HG03521 (cell line): ENCODE results near the gene TMCC1.

Experiments
- ATAC-seq: cut with Tn5 transposase; IDR thresholded peaks from one replicate; pipeline ENCODE4 v1.9.1; 2021; ENCODE audit warnings: mild to moderate bottlenecking, moderate library complexity; ENCODE audit not compliant: unreplicated experiment

Gene TMCC1

DNA sequence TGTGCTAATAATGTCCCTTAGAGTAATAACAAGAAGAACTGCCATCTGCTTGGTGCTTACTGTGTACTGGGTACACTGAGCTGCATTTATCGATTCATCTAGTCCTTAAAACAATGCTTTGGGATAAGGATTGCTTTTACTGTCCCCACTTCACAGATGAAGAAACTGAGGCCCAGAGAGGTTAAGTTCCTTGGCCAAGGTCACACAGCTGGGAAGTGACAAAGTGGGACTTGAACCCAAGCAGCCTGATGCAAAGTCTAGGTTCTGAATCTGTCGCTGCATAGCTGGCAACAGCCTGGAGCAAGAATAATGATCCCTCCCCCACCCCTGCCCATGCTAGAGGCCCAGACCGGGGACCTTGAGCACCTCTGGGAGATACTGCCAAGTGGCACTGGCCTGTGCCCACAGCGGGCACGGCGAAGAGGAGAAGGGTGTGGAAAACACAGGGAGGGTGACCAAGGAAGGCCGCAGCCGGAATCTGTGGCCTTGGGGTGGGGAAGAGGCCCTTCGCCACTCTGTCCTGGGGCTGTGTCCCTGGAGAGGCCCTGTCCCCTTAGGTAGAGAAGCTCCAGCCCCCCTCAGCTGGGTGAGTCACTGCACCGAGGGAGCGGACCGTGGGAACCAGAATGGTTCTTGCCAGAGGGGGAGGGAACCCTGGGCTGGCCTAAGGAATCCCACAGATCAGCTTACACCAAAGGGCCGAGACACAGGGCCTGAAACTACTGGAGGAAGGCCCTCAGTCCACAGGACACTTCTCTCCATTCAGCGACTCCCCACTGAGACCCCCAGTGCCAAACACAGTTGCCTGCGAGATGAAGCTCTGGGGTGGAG lies 290.6 kb downstream of the TMCC1 start:
- ATAC-seq = no peak

DNA sequence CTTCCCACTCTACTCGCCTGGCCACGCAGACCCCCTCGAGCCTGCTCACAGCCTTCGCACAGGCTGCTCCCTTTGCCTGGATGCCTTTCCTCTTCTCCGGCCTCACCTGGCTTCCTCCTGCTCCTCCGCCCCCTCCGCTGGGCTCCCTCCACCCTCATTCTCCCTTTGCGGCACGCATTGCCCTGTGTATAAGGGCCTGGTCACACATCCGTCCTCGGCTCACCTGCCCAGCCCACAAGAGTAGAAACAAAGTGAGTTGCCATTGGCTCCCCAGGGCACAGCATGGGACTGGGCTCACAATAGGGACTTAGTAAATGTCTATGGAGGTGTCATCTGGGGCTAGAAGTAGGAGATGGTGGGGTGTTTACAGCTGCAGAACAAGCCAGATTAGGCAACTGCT lies 291.2 kb downstream of the TMCC1 start:
- ATAC-seq = no peak

DNA sequence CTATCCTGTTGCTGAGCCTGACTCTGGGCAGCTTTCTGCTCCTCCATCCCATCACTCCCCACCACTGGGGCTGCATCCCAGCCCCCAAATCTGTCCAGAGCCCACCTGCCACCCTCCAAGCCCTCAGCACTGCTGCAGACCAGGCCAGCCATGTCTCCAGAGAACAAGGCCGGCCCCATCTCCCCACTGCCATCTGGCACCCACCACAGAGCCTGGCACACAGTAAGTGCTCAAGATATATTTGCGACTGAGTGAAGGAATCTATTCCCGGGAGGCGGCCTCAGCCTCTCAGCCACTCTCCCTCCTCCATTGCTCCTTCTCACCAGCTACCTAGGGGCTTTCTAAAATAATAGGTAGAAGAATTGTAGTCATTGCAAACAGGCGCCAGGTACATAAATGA lies 291.8 kb downstream of the TMCC1 start:
- ATAC-seq = no peak

DNA sequence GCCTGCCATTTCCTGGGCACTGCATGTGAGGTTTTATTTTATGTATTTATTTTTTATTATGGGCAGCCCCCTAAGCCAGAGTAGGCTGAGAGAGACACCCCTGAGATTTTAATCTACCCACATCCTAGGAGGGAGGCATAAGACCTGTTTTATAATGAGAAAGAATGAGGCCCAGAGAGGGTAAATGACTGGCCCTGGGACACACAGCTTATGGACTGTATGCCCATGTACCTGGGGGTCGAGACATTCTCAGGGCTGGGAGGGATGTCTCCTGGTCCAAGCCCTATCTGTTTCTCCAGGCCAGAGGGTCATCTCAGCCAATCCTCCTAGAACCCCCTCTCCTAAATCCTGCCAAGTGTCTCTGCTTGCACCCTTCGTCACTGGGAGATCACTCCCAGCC lies 293.2 kb downstream of the TMCC1 start:
- ATAC-seq = no peak

GRCh38 chr3:129599607-129600006 lies 293.9 kb downstream of the TMCC1 start:
- ATAC-seq = no peak

DNA sequence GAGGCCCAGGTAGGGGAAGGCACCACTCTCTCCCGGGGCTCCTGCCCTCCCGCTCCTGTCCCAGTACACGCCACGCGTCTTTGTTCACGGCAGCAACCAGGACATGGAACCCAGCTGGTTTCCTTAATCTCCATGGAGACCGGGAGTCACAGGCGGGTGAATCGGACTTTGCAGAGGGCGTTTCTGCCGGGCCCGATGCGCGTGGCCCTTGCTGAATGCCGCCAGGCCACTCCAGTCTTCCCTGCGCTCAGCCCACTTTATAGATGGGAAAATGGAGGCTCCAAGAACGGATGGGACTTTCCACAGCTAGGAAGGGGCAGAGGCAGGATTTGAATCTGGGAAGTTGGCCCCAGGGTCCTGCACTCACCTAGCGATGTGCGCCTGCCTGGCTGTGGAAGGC lies 294.4 kb downstream of the TMCC1 start:
- ATAC-seq = no peak

DNA sequence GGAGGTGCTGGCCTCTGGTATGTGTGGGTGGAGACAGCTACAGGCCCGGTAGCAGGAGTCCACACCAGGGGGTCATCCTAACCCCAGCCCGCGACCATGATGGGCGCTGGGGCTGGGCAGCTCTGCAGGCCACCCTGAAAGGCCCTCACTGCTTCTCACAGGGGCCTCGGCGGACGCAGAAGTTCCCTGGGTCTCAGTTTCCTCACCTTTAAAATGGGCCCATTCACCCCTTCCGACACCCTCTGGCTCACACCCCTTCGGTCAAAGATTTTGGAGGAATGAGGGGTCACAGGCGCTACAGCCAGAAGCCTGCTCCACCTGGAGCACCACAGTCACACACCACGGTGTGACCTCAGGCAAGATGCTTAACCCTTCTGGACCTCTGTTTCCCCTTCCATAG lies 295.0 kb downstream of the TMCC1 start:
- no peak for ATAC-seq

- no peak for ATAC-seq
These were observed 295.5 kb downstream of the TMCC1 start for GRCh38 chr3:129598000-129598381.
